Endothelial cell of umbilical vein (primary cell): ENCODE results near the gene NTRK2. TPM values are rescaled to one million over a fixed set of nuclear protein-coding genes. Genes with fewer than 3 reads are reported as not detected.

Experiments
- BruUV-seq: library from RNA; stranded (reverse); fragments of 400-500 nt; replicated peaks from 2 replicates; lab custom pipeline; 2021; lab: Mats Ljungman, UMichigan
- CTCF ChIA-PET: fragments of 300-600, 350-600 bp; sonication (Branson Sonifier 250); formaldehyde crosslinking; loops from one replicate; lab custom pipeline; 2021; ENCODE audit warnings: antibody characterized with exemption, inconsistent platforms; lab: Charles Lee
- POLR2A ChIA-PET: fragments of 300-600, 350-600 bp; sonication (Branson Sonifier 250); formaldehyde crosslinking; loops from one replicate; lab custom pipeline; 2021; ENCODE audit warnings: antibody characterized with exemption, inconsistent platforms; lab: Charles Lee
- DNase-seq: peaks from one replicate; pipeline ENCODE4 v3.0.0-alpha.2; 2011; ENCODE audit warnings: low read depth, low spot score
- FAIRE-seq: peaks from 2 replicates; lab custom pipeline; 2011; peaks lifted over from hg19 to GRCh38; lab: Jason Lieb, UNC
- H2AFZ ChIP-seq: 2 replicates; pipeline ENCODE4 v1.6.0; 2012; ENCODE audit warnings: low read depth, low read length, control low read depth, inconsistent platforms
- H3K27ac ChIP-seq: 2 replicates; pipeline ENCODE4 v1.5.1; 2011; ENCODE audit warnings: low read depth, mild to moderate bottlenecking, control low read depth, low read length, moderate library complexity; ENCODE audit not compliant: insufficient read depth
- H3K27me3 ChIP-seq, 2 experiments: 2 replicates each; pipeline versions ENCODE4 v1.6.0 to v1.6.1; 2011; ENCODE audit warnings: low read length in 2 of 2, mixed read lengths in 1 of 2; ENCODE audit not compliant: control insufficient read depth in 2 of 2, insufficient read depth in 2 of 2
- H3K36me3 ChIP-seq, 2 experiments: 2 replicates in 1 of 2; 3 replicates in 1 of 2; pipeline ENCODE4 v1.5.1; 2011; ENCODE audit warnings: low read length in 2 of 2, mild to moderate bottlenecking in 1 of 2, moderate library complexity in 1 of 2; ENCODE audit not compliant: control insufficient read depth in 2 of 2, insufficient read depth in 2 of 2; ENCODE audit errors: extremely low read depth in 1 of 2
- H3K4me1 ChIP-seq: 3 replicates; pipeline ENCODE4 v1.5.1; 2011; ENCODE audit warnings: mild to moderate bottlenecking, low read length; ENCODE audit not compliant: control insufficient read depth, insufficient read depth; ENCODE audit errors: extremely low read depth
- H3K4me2 ChIP-seq: 2 replicates; pipeline ENCODE4 v1.6.1; 2011; ENCODE audit warnings: low read length, control low read depth, mixed read lengths; ENCODE audit not compliant: insufficient read depth
- H3K4me3 ChIP-seq, 3 experiments: fragments of 200-600 bp in 1 of 3; sonication (generic), shearing (Covaris generic) in 1 of 3; replicated peaks in 1 of 3; 2 replicates each; pipeline ENCODE4 v1.5.1; 2011 to 2016; ENCODE audit warnings: control low read depth in 3 of 3, low read length in 3 of 3, mild to moderate bottlenecking in 2 of 3, inconsistent platforms in 1 of 3, low read depth in 1 of 3, moderate library complexity in 1 of 3; ENCODE audit not compliant: insufficient read depth in 1 of 3
- H3K79me2 ChIP-seq: 2 replicates; pipeline ENCODE4 v1.6.0; 2012; ENCODE audit warnings: low read length, inconsistent platforms; ENCODE audit not compliant: control insufficient read depth, insufficient read depth
- H3K9ac ChIP-seq: replicated peaks from 2 replicates; pipeline ENCODE3; 2011; ENCODE audit warnings: low read length, control low read depth; ENCODE audit not compliant: insufficient read depth; ENCODE audit errors: extremely low read depth
- H3K9me1 ChIP-seq: replicated peaks from 3 replicates; pipeline ENCODE4 v1.6.0; 2011; ENCODE audit warnings: mild to moderate bottlenecking, low read length; ENCODE audit not compliant: control insufficient read depth, insufficient read depth; ENCODE audit errors: extremely low read depth
- H3K9me3 ChIP-seq: replicated peaks from 2 replicates; pipeline ENCODE4 v1.5.1; 2012; ENCODE audit warnings: low read length, inconsistent platforms; ENCODE audit not compliant: control insufficient read depth, insufficient read depth
- H4K20me1 ChIP-seq: replicated peaks from 2 replicates; pipeline ENCODE3; 2011; ENCODE audit warnings: mild to moderate bottlenecking, low read length; ENCODE audit not compliant: control insufficient read depth, insufficient read depth; ENCODE audit errors: extremely low read depth
- CTCF ChIP-seq, 2 donors: IDR thresholded peaks; 1 replicate in 1 of 2; 2 replicates in 1 of 2; pipeline ENCODE4 v1.5.1; 2011; ENCODE audit warnings: low read length in 2 of 2, mild to moderate bottlenecking in 2 of 2, moderate library complexity in 2 of 2, control low read depth in 1 of 2, inconsistent platforms in 1 of 2, low read depth in 1 of 2; ENCODE audit not compliant: insufficient read depth in 1 of 2; ENCODE audit errors: extremely low read depth in 1 of 2
- EZH2 ChIP-seq: IDR thresholded peaks from 2 replicates; pipeline ENCODE4 v1.6.1; 2012; ENCODE audit warnings: borderline replicate concordance, low read depth, mild to moderate bottlenecking, moderate library complexity, low read length, inconsistent platforms; ENCODE audit not compliant: severe bottlenecking
- FOS ChIP-seq: IDR thresholded peaks from 2 replicates; pipeline ENCODE4 v1.6.1; 2011; ENCODE audit warnings: mild to moderate bottlenecking, low read length, moderate library complexity, borderline replicate concordance; ENCODE audit not compliant: insufficient read depth
- JUN ChIP-seq: IDR thresholded peaks from 2 replicates; pipeline ENCODE4 v1.6.1; 2011; ENCODE audit warnings: borderline replicate concordance, low read depth; ENCODE audit not compliant: insufficient read length, insufficient read depth
- MAX ChIP-seq: IDR thresholded peaks from 2 replicates; pipeline ENCODE4 v1.6.1; 2011; ENCODE audit not compliant: insufficient read depth, insufficient read length
- MYC ChIP-seq: IDR thresholded peaks from one replicate; pipeline ENCODE4 v1.6.1; 2011; ENCODE audit warnings: mild to moderate bottlenecking, low read depth, low read length
- POLR2A ChIP-seq: IDR thresholded peaks from 2 replicates; pipeline ENCODE4 v1.6.1; 2012; ENCODE audit warnings: low read depth, mild to moderate bottlenecking, control low read depth, low read length
- POLR2AphosphoS5 ChIP-seq: IDR thresholded peaks from 2 replicates; pipeline ENCODE4 v1.6.1; 2012; ENCODE audit warnings: low read depth, mild to moderate bottlenecking, control low read depth, low read length, moderate library complexity; ENCODE audit not compliant: insufficient read depth
- dilution Hi-C: fragments of 300-500 bp; cut with MboI; formaldehyde crosslinking; loops from one replicate; pipeline ENCODE4 v1.15.0; 2019; ENCODE audit warnings: low sequenced_read_pairs; ENCODE audit not compliant: extremely low pct_ligation_motif_present
- intact Hi-C: fragments of 100-400 bp; cut with micrococcal nuclease; formaldehyde crosslinking; loops from one replicate; pipeline ENCODE4 v1.10.0; 2022
- polyA plus RNA-seq, 4 experiments: library from polyadenylated mRNA; depleted of rRNA in 3 of 4; stranded (reverse) in 3 of 4; unstranded in 1 of 4; fragments of >200 nt; gene quantifications; 2 replicates each; pipeline versions ENCODE4 v1.2.1 to v1.2.3, GENCODE V29; 2011 to 2012; ENCODE audit warnings: missing spikeins in 1 of 4
- total RNA-seq: library from RNA; stranded (reverse); gene quantifications from 2 replicates; pipeline ENCODE4 v1.2.3, GENCODE V29; 2021

Gene NTRK2
- total and polyA plus RNA-seq, 2 donors (not counting 3 experiments of a cell fraction or from before 2014, with no cell fraction given): 0.01 to 0.13 TPM

- CTCF ChIA-PET: interaction anchor here (1.0 to 1.3 kb wide), 3 partner anchors 10 to 16 kb away, joined by 3 to 10 read pairs (median 4); no protein-coding TSS in a partner anchor
- no peak for FAIRE-seq
Measured at GRCh38 chr9:84686068-84686467, 16.5 kb downstream of the NTRK2 start.

More at GRCh38 chr9:84686068-84686467, 16.5 kb downstream of the NTRK2 start:
- Histone ChIP-seq H3K4me1 (no peaks in the 10 kb centered on the region), H2AFZ (no peak overlapping the region), H4K20me1 (no peaks in the 10 kb centered on the region), H3K9ac (no peak overlapping the region), H3K27me3 (no peaks in the 10 kb centered on the region), H3K9me3 (no peaks in the 10 kb centered on the region), H3K27ac (no peak overlapping the region), H3K36me3 (no peaks in the 10 kb centered on the region), H3K9me1 (no peaks in the 10 kb centered on the region), H3K79me2 (no peaks in the 10 kb centered on the region), H3K4me2 (no peak overlapping the region), H3K4me3 (no peak overlapping the region)
- intact Hi-C loops (no loop called here), dilution Hi-C loops (no loop called here)
- TF ChIP-seq EZH2 (no peak), MYC (no peak), FOS (no peak), MAX (no peak), JUN (no peak), POLR2AphosphoS5 (no peak), CTCF (IDR thresholded peaks at IDR 0.05; ENCODE audit: extremely low read depth in 1 of 2, insufficient read depth in 1 of 2, low read depth in 1 of 2, low read length in 2 of 2) (no peak), POLR2A (no peak)
- POLR2A ChIA-PET: no interaction called here
- no peak for DNase-seq
- BruUV-seq: no TSS peak
